ENCODE results near the gene PRR15L.

Gene PRR15L

DNA sequence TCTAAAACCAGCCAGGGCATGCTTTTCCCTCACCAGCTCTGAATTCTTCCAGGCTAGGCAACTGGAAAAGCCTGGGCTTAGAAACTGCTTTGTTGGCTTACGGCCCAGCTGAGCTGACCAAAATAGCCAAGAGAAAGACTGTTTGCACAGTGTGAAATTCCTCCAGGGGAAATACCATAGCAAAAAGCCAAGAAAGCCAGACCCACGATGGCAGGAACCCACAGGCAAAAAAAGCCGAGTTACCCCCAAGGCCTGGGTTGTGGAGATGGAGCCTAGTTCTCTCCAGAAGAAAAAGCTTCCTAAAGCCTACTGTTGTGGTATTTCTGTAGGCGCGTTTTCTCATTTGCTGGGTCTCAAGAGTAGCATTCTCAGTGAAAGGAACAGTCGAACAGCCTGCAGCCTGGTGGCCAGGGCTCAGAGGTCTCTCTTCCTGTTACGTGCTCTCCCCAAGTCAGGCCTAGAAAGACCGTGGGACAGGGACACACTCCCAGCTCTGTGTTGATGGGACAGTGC lies 52.4 kb downstream of the PRR15L start:
- no peak for DNase-seq (ENCODE audit: low read depth in 1 of 2, low spot score in 1 of 2)

DNA sequence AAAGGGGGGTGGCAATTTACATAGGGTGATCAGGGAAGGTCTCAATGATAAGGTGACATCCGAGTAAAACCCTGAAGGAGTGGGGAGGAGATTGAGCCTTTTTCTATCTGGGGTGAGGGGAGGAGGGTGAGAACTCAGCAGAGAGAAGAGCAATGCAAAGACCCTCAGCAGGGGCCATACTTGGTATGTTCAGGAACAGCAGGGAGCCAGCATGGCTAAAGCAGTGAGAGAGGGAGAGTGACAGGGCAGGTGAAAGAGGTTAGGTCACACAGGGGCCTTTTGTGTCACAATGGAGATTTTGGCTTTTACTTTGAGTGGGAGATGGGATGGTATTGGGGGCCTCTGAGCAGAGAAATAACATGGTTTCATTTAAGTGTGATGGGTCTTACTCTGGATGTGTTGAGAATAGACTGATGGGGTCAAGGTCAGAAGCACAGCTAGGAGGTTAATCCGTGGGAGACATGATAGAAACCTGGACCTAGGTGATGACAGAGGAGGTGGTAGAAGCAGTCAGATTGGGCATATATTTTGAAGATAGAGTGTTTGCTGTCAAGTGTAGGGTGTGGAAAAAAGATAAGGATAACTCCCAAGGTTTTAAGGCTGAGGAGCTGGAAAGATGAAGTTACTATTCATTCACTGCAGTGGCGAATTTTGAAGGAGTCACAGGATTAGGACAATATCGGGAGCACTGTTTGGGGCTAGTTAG lies 55.5 kb downstream of the PRR15L start:
- DNase-seq (ENCODE audit: low read depth in 1 of 2, low spot score in 1 of 2): no peak

Measured in stimulated activated CD4-positive, alpha-beta T cell treated with anti-CD3 and anti-CD28 coated beads, Interleukin-15, amount 100 ng/mL, for 1 hour (primary cell).